SK-N-SH treated with all-trans-retinoic acid at 6 μM for 48 hours (cell line): Measurements from ENCODE around the gene HPCAL4.

ENCODE experiments used
- ATAC-seq: fragments of 200-7000 bp; cut with Tn5 transposase; 3 replicates; pipeline ENCODE4 v1.9.1; 2020; ENCODE audit warnings: mild to moderate bottlenecking, moderate library complexity
- ARNTL ChIP-seq: fragments of 450-650 bp; formaldehyde crosslinking; IDR thresholded peaks from 2 replicates; pipeline ENCODE4 v1.5.0; 2020; ENCODE audit warnings: low read depth, mild to moderate bottlenecking, moderate library complexity, borderline replicate concordance
- BACH2 ChIP-seq: fragments of 250-450 bp; sonication (Bioruptor Pico); IDR thresholded peaks from 2 replicates; pipeline ENCODE4 v1.9.0; 2021; ENCODE audit warnings: mild to moderate bottlenecking, borderline replicate concordance
- CSDC2 ChIP-seq: fragments of 250-450 bp; sonication (Bioruptor Pico); IDR thresholded peaks from 2 replicates; pipeline ENCODE4 v1.5.0; 2020; ENCODE audit warnings: mild to moderate bottlenecking, moderate library complexity
- CSRNP3 ChIP-seq: fragments of 250-450 bp; sonication (Bioruptor Pico); IDR thresholded peaks from 2 replicates; pipeline ENCODE4 v1.5.1; 2021; ENCODE audit warnings: mild to moderate bottlenecking, moderate library complexity
- ESRRG ChIP-seq: fragments of 250-450 bp; sonication (Bioruptor Pico); IDR thresholded peaks from 2 replicates; pipeline ENCODE4 v1.6.1; 2021; ENCODE audit warnings: mild to moderate bottlenecking
- GLIS3 ChIP-seq: fragments of 250-450 bp; sonication (Bioruptor Pico); IDR thresholded peaks from 2 replicates; pipeline ENCODE4 v1.5.0; 2020; ENCODE audit warnings: mild to moderate bottlenecking, moderate library complexity
- OSR1 ChIP-seq: fragments of 250-450 bp; sonication (Bioruptor Pico); IDR thresholded peaks from 2 replicates; pipeline ENCODE4 v1.8.0; 2022; ENCODE audit warnings: moderate library complexity, mild to moderate bottlenecking, inconsistent platforms
- POU6F1 ChIP-seq: fragments of 250-450 bp; sonication (Bioruptor Pico); IDR thresholded peaks from 2 replicates; pipeline ENCODE4 v1.8.0; 2021; ENCODE audit warnings: low read depth, mild to moderate bottlenecking, moderate library complexity, borderline replicate concordance
- PPARA ChIP-seq: fragments of 250-450 bp; sonication (Bioruptor Pico); IDR thresholded peaks from 2 replicates; pipeline ENCODE4 v1.5.0; 2020; ENCODE audit warnings: mild to moderate bottlenecking, borderline replicate concordance
- RARB ChIP-seq: fragments of 250-450 bp; sonication (Bioruptor Pico); IDR thresholded peaks from 2 replicates; pipeline ENCODE4 v1.8.0; 2021; ENCODE audit warnings: mild to moderate bottlenecking, moderate library complexity
- SNAI2 ChIP-seq: fragments of 250-450 bp; sonication (Bioruptor Pico); IDR thresholded peaks from 2 replicates; pipeline ENCODE4 v1.5.0; 2020; ENCODE audit warnings: mild to moderate bottlenecking, moderate library complexity
- TCF4 ChIP-seq: fragments of 250-450 bp; sonication (Bioruptor Pico); IDR thresholded peaks from 2 replicates; pipeline ENCODE4 v1.8.0; 2021; ENCODE audit warnings: mild to moderate bottlenecking, moderate library complexity, borderline replicate concordance
- TOX ChIP-seq: fragments of 250-450 bp; sonication (Bioruptor Pico); IDR thresholded peaks from 2 replicates; pipeline ENCODE4 v1.8.0; 2021; ENCODE audit warnings: mild to moderate bottlenecking, moderate library complexity, borderline replicate concordance
- TSHZ2 ChIP-seq: fragments of 250-450 bp; sonication (Bioruptor Pico); IDR thresholded peaks from 2 replicates; pipeline ENCODE4 v1.5.0; 2020; ENCODE audit warnings: mild to moderate bottlenecking, moderate library complexity
- ZC3H10 ChIP-seq: fragments of 250-450 bp; sonication (Bioruptor Pico); IDR thresholded peaks from 2 replicates; pipeline ENCODE4 v1.5.1; 2021; ENCODE audit warnings: mild to moderate bottlenecking, moderate library complexity
- ZFP3 ChIP-seq: fragments of 250-450 bp; sonication (Bioruptor Pico); IDR thresholded peaks from 2 replicates; pipeline ENCODE4 v1.5.0; 2020; ENCODE audit warnings: mild to moderate bottlenecking, moderate library complexity
- ZFP30 ChIP-seq: fragments of 450-650 bp; formaldehyde crosslinking; IDR thresholded peaks from 2 replicates; pipeline ENCODE4 v1.5.0; 2022; ENCODE audit warnings: mild to moderate bottlenecking, moderate library complexity
- ZNF565 ChIP-seq: fragments of 450-650 bp; formaldehyde crosslinking; conservative IDR thresholded peaks from 2 replicates; pipeline ENCODE4 v1.5.0; 2020; ENCODE audit warnings: low read depth, mild to moderate bottlenecking, moderate library complexity
- ZNF70 ChIP-seq: fragments of 450-650 bp; formaldehyde crosslinking; IDR thresholded peaks from 2 replicates; pipeline ENCODE4 v1.5.0; 2020; ENCODE audit warnings: mild to moderate bottlenecking, moderate library complexity
- ZNF8 ChIP-seq: fragments of 450-650 bp; formaldehyde crosslinking; IDR thresholded peaks from 2 replicates; pipeline ENCODE4 v1.5.0; 2020; ENCODE audit warnings: mild to moderate bottlenecking, moderate library complexity
- TF ChIP-seq, protein P1 (sequence below): fragments of 250-450 bp; sonication (Bioruptor Pico); IDR thresholded peaks from 2 replicates; pipeline ENCODE4 v1.5.1; 2020; ENCODE audit warnings: low read depth, mild to moderate bottlenecking, moderate library complexity

HPCAL4 gene

DNA sequence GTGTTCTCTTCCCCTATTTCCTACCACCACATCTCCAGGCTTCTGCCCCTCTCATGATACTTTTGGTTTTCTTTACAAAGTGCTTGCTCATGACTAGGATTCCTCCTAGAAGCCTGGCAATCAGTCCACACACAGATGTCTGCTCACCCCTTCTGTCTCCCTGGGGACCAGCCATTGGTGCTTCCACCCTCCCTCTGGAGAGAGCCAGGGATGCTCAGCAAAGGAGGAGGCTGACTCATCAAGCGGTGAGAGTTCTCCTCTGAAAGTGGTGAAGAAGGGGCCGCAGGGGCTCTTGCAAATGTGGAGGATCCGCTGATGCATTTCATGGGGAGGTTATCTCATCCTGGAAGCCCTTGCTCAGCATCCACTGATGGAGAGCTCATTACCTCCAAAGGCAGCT lies 33.8 kb downstream of the HPCAL4 start:
- TF ChIP-seq TOX = no peak
- no peak for TF ChIP-seq ARNTL (CRISPR knock-in tag)
- TF ChIP-seq, protein P1, sequence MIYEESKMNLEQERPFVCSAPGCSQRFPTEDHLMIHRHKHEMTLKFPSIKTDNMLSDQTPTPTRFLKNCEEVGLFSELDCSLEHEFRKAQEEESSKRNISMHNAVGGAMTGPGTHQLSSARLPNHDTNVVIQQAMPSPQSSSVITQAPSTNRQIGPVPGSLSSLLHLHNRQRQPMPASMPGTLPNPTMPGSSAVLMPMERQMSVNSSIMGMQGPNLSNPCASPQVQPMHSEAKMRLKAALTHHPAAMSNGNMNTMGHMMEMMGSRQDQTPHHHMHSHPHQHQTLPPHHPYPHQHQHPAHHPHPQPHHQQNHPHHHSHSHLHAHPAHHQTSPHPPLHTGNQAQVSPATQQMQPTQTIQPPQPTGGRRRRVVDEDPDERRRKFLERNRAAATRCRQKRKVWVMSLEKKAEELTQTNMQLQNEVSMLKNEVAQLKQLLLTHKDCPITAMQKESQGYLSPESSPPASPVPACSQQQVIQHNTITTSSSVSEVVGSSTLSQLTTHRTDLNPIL (CRISPR knock-in tag) = no peak
- no peak for TF ChIP-seq GLIS3 (CRISPR knock-in tag)
- TF ChIP-seq ZNF70 (CRISPR knock-in tag) = no peak
- TF ChIP-seq ZC3H10 (CRISPR knock-in tag) = no peak
- no peak for TF ChIP-seq CSRNP3 (CRISPR knock-in tag)
- TF ChIP-seq ZNF8 = no peak
- no peak for TF ChIP-seq ZFP3 (CRISPR knock-in tag)
- no peak for TF ChIP-seq TSHZ2 (CRISPR knock-in tag)
- no peak for TF ChIP-seq RARB (CRISPR knock-in tag)
- TF ChIP-seq POU6F1 (CRISPR knock-in tag) = no peak
- TF ChIP-seq PPARA (CRISPR knock-in tag) = no peak
- TF ChIP-seq CSDC2 = no peak
- no peak for TF ChIP-seq TCF4 (CRISPR knock-in tag)
- TF ChIP-seq ZNF565 (CRISPR knock-in tag) = no peak
- no peak for TF ChIP-seq OSR1
- TF ChIP-seq ZFP30 = no peak
- TF ChIP-seq SNAI2 (CRISPR knock-in tag) = no peak
- TF ChIP-seq ESRRG (CRISPR knock-in tag) = no peak
- TF ChIP-seq, all 23 proteins: peak for 0

DNA sequence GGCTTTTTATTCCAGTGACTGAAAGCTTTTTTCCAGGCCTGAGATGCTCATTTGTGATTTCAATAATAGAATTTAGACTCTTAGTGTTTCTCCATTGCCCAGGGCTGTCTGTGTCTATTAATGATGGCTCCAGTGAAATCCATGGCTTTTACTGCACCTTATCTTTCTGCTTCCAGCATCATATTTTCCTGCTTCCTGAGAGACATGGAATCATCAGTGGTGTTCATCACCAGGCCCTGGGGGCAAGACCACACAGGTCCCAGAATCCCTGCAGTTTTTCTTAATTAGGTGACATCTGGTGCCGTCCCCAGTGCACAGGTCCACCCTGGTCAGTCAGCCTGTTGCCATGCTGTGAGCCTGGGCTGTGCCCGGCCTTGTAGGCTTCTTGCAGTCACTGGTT lies 34.8 kb downstream of the HPCAL4 start:
- TF ChIP-seq BACH2 (CRISPR knock-in tag) = no peak
- 0 out of 2 replicates have a peak, but pooled peaks have one; percentile 48 for TF ChIP-seq GLIS3 (CRISPR knock-in tag)
- 0 out of 2 replicates have a peak, but pooled peaks have one; percentile 11 for TF ChIP-seq CSRNP3 (CRISPR knock-in tag)
- peak; percentile 91 for TF ChIP-seq TCF4 (CRISPR knock-in tag)
- no peak for TF ChIP-seq PPARA (CRISPR knock-in tag)
- no peak for TF ChIP-seq ZNF70 (CRISPR knock-in tag)
- TF ChIP-seq TSHZ2 (CRISPR knock-in tag) = peak; percentile 86
- 0 out of 2 replicates have a peak, but pooled peaks have one; percentile 58 for TF ChIP-seq SNAI2 (CRISPR knock-in tag)
- no peak for TF ChIP-seq ZFP3 (CRISPR knock-in tag)
- peak; percentile 16; the same call in 1 of the 3 replicates for ATAC-seq

More for the DNA sequence above, 33.8 kb downstream of the HPCAL4 start:
- no peak for ATAC-seq
